Left colon (tissue), 2 donors: ENCODE measurements around the gene GALR3. TPM values are rescaled to one million over a fixed set of nuclear protein-coding genes. Genes with fewer than 3 reads are reported as not detected.
"Not testable (repeated sequence)": the region's sequence is repeated elsewhere in the genome, so short reads cannot be mapped to it uniquely, and the experiment has no call there.

Experiments used
- ATAC-seq: fragments of 200-7000 bp; cut with Tn5 transposase; one replicate; pipeline ENCODE4 v1.9.1; 2020; ENCODE audit warnings: mild to moderate bottlenecking, moderate library complexity
- DNase-seq, 2 donors: peaks; one replicate each; pipeline ENCODE4 v3.0.0-alpha.2; 2020
- intact Hi-C, 2 donors: fragments of 100-400 bp; cut with DNase I in 1 of 2; cut with micrococcal nuclease in 1 of 2; formaldehyde crosslinking; loops; one replicate each; pipeline versions ENCODE4 v1.11.2 to v1.14.0; 2022; cut with DNase I, micrococcal nuclease
- long read RNA-seq: library from polyadenylated mRNA; unstranded; transcript quantifications from one replicate; pipeline ENCODE4 v2.0.0, GENCODE V29; 2021
- total RNA-seq, 2 donors: library from RNA; stranded (reverse); fragmentation: NEBNext Ultra II Directional; extraction: Animal tissue kit (Norgen Biotek cat#: 25700); gene quantifications; one replicate each; pipeline ENCODE4 v1.2.1, GENCODE V29; 2021
- donor health status: DM: no; HTN: no; CAD: no.
- donor health status: DM: yes; HTN: yes; CAD: no.

GALR3 gene, protein sequence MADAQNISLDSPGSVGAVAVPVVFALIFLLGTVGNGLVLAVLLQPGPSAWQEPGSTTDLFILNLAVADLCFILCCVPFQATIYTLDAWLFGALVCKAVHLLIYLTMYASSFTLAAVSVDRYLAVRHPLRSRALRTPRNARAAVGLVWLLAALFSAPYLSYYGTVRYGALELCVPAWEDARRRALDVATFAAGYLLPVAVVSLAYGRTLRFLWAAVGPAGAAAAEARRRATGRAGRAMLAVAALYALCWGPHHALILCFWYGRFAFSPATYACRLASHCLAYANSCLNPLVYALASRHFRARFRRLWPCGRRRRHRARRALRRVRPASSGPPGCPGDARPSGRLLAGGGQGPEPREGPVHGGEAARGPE
- total RNA-seq: not detected
- long read RNA-seq, partial matches to known transcripts: 1 of 1 reads
- long read RNA-seq, other reads (novel, unspliced or antisense): 0 of 1 reads

DNA sequence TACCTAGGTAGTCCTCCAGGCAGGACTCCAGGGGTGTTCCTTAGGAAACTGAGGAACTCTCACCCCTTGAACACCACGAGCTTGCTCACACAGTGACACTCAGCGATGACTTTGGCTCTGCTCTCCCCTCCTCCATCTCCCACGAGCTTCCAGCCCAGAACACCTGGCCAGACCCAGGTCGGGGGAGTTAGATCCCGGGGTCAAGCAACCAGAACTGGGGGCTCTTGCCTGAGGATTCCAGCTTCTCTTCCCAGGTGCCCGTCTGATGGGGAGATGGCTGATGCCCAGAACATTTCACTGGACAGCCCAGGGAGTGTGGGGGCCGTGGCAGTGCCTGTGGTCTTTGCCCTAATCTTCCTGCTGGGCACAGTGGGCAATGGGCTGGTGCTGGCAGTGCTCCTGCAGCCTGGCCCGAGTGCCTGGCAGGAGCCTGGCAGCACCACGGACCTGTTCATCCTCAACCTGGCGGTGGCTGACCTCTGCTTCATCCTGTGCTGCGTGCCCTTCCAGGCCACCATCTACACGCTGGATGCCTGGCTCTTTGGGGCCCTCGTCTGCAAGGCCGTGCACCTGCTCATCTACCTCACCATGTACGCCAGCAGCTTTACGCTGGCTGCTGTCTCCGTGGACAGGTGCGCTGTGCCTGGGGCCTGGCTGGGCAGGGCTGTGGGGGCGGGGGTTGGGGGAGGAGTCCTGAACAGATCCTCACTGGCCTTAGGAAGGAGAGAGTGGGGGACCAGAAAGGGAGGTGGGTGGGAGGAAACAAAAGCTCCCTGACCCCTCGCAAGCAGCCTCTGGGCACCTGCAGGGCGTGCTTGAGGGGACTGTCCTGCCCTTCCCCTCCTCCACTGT is at the start of gene GALR3:
TSS of gene GALR3 (plus strand) at position 249 of the 852 bp plus-strand sequence. CDS start at position 274, 25 bp downstream.
- no peak for DNase-seq
- intact Hi-C loops: loop anchor here in 1 of 2 donors (5.0 kb wide), 1 partner anchor 39 kb away; no protein-coding TSS in a partner anchor
- ATAC-seq: no peak

DNA sequence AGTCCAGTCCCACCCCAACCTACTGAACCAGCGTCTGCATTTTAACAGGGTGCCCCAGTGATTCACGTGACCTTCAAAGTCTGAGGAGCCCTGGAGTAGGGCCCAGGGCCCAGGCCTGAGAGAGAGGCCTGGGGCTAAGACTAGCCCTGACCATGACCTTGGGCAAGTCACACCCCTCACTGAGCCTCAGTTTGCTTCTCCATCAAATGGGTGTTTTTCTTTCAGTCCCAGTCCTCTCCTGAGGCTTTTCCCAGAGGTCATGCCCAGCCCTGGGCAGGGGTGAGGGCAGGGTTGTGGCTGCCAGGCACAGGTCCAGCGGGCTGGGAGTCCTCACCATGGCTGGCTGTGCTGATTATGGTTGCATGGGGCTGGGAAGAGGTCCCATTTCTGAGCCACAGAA is 48.5 kb upstream of the GALR3 start:
- ATAC-seq: no peak
- intact Hi-C loops: no loop called here
- no peak for DNase-seq

DNA sequence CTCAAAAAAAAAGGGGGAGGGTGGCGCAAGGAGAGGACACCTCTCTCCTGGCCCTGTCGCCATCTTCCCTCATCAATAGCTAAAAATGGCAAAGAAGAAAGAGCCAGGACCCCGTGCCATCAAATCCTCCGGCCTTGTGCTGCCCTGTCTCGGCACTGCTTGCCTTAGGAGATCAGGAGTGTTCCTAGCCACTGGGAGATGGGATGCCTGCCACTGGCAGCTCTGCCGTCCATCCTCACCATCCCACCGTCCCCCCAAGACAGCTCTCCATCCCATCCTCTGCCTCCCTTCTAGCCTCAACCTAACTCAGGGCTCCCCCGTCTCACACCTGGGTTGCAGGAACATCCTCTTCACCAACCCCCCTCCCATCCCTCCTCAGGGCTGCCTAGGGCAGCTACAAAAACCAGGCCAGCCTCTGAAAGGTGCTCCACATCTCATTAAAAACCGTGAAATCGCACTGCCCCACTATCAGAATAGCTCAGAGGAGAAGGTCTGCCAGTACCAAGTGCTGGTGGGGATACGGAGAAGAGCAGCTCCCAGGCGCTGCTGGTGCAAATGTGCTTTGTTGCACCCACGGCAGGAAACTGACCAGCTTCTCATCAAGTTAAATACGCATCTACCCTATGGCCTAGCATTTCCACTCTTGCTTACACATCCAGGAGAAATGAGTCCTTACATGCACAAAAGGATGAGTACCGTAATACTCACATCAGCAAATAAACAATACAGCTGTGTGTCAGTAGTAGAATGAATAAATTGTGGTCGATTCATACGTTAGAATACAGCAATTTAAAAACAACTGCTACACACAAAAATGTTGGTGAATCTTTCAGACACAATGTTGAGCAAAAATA is 47.2 kb upstream of the GALR3 start:
- no peak for DNase-seq
- intact Hi-C loops: no loop called here
- no peak for ATAC-seq

DNA sequence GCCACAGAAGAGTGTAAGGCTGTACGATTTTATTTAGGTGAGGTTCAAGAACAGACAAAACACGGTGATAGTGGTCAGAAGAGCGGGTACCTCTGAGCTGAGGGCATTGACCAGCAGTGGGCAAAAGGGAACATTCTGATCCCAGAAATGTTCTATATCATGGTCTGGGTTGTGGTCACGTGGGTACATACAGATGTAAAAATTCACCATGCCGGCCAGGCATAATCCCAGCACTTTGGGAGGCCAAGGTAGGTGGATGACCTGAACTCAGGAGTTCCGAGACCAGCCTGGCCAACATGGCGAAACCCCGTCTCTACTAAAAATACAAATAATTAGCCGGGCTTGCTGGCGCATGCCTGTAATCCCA is 46.6 kb upstream of the GALR3 start:
- DNase-seq: no peak
- peak; percentile 5 for ATAC-seq
- intact Hi-C loops: no loop called here

DNA sequence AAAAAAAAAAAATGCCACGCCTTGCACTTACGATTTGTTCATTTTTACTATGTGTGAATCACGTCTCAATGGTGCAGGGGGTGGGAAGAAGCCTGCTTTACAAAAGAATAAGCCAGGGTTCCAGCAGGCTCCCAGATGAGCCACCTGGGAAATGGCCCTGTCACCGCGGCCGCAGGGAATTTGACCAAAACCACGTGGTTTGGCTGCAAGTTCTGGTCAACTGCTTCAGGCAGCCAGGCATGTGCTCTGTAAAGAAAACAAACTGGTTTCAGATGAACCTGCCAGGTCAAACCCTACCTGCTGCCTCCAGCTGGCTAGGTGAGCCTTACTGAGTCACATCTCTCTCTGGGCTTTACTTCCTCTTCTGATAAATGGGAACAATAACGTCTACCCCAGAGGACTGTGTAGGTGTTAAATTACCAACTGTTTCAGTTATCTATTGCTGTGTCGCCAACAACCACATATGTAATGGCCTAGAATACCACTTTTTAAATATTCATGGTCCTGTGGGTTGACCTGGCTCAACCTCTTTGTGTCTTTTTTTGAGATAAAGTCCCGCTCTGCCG is 46.0 kb upstream of the GALR3 start:
- intact Hi-C loops: no loop called here
- ATAC-seq (peak; percentile 73), DNase-seq (peak; percentile 53 to 79)

DNA sequence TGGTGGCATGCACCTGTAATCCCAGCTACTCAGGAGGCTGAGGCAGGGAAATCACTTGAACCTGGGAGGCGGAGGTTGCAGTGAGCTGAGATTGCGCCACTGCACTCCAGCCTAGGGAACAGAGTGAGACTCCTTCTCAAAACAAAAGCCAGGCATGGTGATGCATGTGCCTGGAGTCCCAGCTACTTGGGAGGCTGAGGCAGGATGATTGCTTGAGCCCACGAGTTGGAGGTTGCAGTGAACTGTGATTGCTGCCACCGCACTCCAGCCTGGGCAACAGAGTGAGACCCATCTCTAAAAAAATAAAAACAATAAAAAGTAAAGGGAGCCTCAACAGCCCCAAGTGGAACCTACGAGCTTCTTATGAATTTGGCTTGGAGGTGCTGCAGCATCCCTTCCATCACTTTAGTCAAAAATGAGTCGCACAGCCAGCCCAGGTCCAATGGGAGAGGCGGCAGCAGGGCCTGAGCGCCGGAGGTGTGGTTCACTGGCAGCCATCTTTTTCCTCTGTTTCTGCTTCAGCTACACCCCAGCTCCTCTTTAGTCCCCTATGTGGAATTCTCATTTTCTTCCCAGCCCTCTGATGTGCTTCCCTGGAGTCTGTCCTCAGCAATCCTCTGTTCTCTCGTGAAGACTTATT is 44.7 kb upstream of the GALR3 start:
- intact Hi-C loops: no loop called here
- DNase-seq (no peak), ATAC-seq (no peak)

DNA sequence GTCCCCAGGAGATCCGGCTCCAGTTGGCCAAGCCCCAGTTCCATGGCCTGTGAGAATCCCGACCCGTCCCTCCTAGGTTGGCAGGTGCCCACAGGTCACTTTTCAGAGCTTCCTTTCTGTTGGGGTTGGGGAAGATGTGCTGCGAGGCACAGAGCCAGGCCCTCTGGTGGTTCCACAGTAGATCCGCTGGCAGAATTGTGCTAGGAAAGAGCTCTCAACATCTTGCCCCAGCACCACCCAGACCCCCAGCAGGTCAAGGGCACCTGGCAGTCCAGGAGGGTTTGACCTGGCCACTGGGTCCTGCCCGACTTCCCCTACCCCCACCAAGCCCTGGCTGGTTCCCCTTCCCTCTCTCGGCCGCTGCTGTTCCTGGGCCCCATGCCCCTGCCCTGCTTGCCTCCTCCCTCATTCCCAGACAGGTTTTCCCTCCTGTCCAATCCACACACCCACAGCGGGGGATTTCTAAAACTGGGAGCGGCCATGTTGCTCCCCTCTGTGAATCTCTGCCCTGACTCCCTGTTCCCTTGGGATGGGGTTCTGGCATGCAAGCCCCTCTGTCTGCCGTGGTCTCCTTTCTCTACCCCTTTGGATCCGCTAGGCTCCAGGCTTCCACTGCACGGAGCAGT is 41.6 kb upstream of the GALR3 start:
- ATAC-seq: no peak
- intact Hi-C loops: no loop called here
- no peak for DNase-seq

DNA sequence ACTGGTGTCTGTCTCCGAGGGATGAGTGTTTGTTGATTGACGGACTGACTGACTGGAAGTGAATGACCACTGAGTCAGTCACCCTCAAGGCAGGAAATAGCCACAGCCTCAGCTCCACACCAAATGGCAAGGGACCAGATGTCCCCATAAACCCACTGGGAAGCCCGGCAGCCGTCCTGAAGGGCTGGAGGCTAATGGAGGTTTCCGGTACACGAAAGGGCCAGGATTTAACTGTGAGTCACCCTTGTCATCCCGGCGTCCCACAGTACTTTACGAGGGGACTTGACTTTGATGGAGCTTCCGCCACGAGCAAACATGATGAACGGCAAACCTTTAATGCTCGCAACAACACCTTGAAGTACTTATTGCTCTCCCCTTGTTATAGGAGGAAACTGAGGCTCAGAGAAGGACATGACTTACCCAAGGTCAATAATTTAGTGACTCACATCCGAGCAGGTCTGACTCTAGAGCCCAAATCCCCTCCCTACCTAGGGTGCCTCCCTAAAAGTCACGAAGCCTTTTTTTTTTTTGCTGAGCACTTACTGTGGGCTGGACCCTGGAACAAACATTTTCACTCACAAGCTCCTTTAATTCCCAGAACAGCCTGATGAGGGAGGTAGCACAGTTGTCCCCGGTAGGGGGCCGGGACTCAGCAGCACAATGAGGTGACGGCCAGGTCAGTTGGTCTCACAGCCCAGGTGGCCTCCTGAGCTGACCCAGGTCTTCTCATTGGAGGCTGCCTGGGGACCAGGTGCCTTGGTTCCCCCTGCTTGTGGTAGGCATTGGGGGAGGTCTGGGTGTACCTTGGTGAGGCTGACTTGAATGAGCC is 40.6 kb upstream of the GALR3 start:
- ATAC-seq: no peak
- peak; percentile 34 to 63 for DNase-seq
- intact Hi-C loops: no loop called here

DNA sequence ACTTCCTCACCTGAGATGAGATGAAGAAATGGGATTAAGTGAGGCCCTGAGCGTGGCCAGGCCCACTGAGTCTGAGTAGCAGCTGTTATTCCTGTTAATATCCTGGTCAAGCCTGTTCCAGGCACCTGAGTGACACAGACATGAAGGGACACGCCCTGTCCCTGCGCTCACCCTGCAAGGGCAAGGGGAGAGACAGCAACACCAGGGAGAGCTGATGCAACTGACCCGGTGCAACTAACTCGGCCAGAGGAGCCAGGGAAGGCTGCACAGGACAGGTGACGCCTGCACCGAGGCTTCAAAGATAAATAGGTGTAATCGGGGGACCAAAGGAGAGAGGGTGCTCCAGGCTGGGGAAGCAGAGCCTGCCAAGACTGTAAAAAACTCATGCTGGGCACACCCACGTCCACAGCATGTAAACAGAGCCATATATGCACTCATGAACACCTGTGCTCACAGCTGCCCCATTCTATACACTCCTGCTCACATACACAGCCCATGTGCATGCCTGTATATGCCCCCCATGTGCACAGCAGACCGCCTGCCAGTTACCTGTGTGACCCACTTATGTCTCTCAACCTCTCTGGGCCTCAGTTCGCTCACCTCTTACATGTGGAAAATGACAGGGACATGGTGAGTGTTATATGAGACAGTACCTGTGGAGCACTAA is 38.2 kb upstream of the GALR3 start:
- DNase-seq: peak; percentile 82 to 90
- intact Hi-C loops: no loop called here
- ATAC-seq: peak; percentile 85

DNA sequence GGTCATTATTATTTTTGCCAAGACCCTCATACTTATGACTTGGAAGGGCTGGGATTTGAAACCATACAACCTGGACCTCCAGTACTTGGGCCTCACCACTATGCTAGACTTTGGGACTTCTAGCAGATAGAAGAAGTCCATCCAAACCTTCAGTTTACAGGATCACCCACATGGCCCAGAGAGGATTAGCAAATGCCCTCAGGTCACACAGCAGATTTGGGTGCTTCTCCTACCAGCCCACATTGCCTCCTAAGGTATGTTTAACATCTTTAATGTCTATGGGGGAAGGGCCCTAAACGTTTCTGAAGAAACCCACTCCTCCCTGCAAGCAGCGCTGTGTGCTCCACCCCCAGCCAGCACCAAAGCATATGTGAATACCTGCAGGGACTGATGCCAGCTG is 32.9 kb upstream of the GALR3 start:
- intact Hi-C loops: loop anchor here in 1 of 2 donors (10.0 kb wide), 1 partner anchor 145 kb away; no protein-coding TSS in a partner anchor
- no peak for DNase-seq
- ATAC-seq: no peak

DNA sequence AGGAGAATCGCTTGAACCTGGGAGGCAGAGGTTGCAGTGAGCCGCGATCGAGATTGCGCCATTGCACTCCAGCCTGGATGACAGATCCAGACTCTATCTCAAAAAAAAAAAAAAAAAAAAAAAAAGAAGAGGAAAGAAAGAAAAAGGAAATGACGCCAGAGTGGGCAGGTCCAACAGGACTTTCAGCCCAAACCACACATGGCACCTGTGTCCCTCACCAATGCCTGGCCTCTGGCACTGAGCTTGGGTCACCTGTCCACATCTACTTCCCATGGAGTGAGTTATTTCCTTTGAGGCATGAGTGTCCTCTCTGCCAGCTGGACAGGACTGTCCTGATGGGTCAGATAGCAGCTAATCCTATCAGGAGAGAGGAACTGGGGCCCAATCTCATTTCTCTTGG is 30.7 kb upstream of the GALR3 start:
- ATAC-seq (no peak), DNase-seq (no peak)
- intact Hi-C loops: loop anchor here in 1 of 2 donors (10.0 kb wide), 1 partner anchor 148 kb away; no protein-coding TSS in a partner anchor

DNA sequence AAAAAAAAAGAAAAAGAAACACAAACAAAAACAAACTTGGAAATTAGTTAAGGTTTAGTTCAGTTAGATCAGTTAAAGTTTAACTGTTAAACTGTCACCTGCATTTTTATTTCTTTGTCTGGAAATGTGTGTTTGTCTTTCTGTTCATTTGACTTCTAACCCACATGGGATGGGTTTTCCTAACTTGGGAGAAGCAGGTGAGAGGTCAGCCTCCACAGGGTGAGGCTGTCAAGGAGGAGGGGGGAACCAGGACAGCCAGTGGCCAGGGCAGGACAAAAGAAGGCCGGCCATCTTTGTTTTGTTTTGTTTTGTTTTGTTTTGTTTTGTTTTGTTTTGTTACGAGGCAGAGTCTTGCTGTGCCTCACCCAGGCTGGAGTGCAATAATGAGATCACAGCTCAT is 28.8 kb upstream of the GALR3 start:
- ATAC-seq (peak; percentile 58), DNase-seq (peak in 1 of 2 donors; percentile 44)
- intact Hi-C loops: loop anchor here in 1 of 2 donors (10.0 kb wide), 1 partner anchor 150 kb away; no protein-coding TSS in a partner anchor

DNA sequence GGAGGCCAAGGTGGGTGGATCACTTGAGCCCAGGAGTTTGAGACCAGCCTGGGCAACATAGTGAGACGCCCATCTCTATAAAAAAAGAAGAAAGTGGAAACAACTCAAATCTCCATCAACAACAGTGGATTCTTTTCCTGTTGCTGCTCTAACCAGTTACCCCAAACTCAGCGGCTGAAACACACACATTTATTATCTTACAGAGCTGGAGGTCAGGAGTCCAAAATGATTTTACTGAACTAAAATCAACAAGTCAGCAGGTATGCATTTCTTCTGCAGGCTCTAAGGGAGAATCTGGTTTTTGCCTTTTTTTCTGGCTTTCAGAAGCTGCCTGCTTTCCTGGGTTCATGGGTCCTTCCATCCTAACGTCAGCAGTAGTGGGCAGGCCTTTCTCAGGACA is 27.1 kb upstream of the GALR3 start:
- DNase-seq: no peak
- peak; percentile 55 for ATAC-seq
- intact Hi-C loops: loop anchor here in 1 of 2 donors (10.0 kb wide), 1 partner anchor 151 kb away; no protein-coding TSS in a partner anchor

DNA sequence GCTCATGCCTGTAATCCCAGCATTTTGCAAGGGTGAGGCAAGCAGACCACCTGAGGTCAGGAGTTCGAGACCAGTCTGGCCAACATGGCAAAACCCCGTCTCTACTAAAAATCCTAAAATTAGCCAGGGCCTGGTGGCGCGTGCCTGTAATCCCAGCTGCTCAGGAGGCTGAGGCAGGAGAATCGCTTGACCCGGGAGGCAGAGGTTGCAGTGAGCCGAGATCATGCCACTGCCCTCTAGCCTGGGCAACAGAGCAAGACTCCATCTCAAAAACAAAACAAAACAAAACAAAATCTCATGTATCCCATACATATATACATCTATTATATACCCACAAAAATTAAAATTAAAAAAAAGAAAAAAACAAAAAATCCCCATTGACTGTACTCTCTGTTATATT is 25.9 kb upstream of the GALR3 start:
- not testable (repeated sequence) for ATAC-seq, DNase-seq
- intact Hi-C loops: loop anchor here in 1 of 2 donors (10.0 kb wide), 1 partner anchor 152 kb away; no protein-coding TSS in a partner anchor

DNA sequence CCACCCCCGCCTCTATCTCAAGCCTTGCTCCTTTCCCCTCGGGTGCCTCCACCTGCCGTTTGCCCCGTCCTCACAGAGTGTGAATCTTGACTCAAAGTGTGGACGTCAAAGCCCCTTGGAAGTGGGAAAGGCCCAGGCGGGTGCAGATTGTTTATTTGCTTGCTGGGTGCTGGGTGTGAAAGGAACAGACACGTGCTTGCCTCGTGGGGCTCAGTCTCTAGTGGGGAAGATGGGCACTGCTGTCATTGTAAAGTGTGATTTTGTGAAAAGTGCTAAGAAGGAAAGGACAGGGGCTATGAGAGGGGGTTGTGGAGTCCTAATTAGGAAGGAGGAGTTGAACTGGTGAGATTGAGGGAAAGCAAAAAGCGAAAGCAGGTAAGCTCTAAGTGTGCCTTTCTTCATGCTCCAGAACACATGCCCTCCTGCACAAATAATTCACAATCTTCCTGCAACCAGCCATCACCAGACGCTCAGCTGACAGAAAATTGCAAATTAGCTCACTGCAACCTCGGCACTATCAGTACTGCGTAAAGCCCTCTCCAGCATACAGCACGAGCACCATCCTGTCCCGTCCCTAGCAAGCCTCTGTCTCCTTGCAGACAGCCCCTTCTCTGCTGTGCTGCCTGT is 25.2 kb upstream of the GALR3 start:
- intact Hi-C loops: loop anchor here in 1 of 2 donors (10.0 kb wide), 1 partner anchor 153 kb away; no protein-coding TSS in a partner anchor
- DNase-seq: no peak
- no peak for ATAC-seq
